Effector memory CD8-positive, alpha-beta T cell (primary cell): ENCODE results near the gene DNMT3L.
"Not testable (repeated sequence)": the region's sequence is repeated elsewhere in the genome, so short reads cannot be mapped to it uniquely, and the experiment has no call there.

Experiments used
- ATAC-seq: fragments of 150-1000 bp; cut with Tn5 transposase; replicated peaks from 2 replicates; pipeline ENCODE4 v1.10.0; 2021; ENCODE audit warnings: mild to moderate bottlenecking, moderate library complexity
- DNase-seq, 3 experiments: peaks; one replicate each; pipeline ENCODE4 v3.0.0; 2021
- H3K27ac Mint-ChIP-seq, 2 donors: one replicate each; pipeline ENCODE4 v1.8.0; 2022; ENCODE audit warnings: mild to moderate bottlenecking in 2 of 2, mixed read lengths in 2 of 2, moderate library complexity in 2 of 2
- H3K27me3 Mint-ChIP-seq, 2 donors: one replicate each; pipeline ENCODE4 v1.8.0; 2022; ENCODE audit warnings: mixed read lengths in 2 of 2
- H3K36me3 Mint-ChIP-seq: one replicate; pipeline ENCODE4 v1.8.0; 2022; ENCODE audit warnings: mild to moderate bottlenecking, moderate library complexity, mixed read lengths; ENCODE audit not compliant: insufficient read depth
- H3K4me1 Mint-ChIP-seq, 2 donors: one replicate each; pipeline ENCODE4 v1.8.0; 2022; ENCODE audit warnings: low read depth in 2 of 2, mixed read lengths in 2 of 2
- H3K4me3 Mint-ChIP-seq, 2 donors: one replicate each; pipeline ENCODE4 v1.8.0; 2022; ENCODE audit warnings: mild to moderate bottlenecking in 2 of 2, mixed read lengths in 2 of 2, moderate library complexity in 2 of 2
- H3K9me3 Mint-ChIP-seq, 2 donors: one replicate each; pipeline ENCODE4 v1.8.0; 2022; ENCODE audit warnings: mixed read lengths in 2 of 2

Gene DNMT3L

GRCh38 chr21:44291078-44291935, 29.6 kb upstream of the DNMT3L start:
- Mint-ChIP-seq H3K27me3 (peaks cover 6 to 36% of the 10 kb centered on the region in 2 donors), H3K27ac (no peak overlapping the region), H3K4me1 (peaks cover 0 to 22% of the 10 kb centered on the region in 2 donors), H3K36me3 (peaks cover 8% of the 10 kb centered on the region), H3K9me3 (no peaks in the 10 kb centered on the region), H3K4me3 (no peak overlapping the region)
- DNase-seq (no peak), ATAC-seq (no peak)

GRCh38 chr21:44290327-44291077, 28.8 kb upstream of the DNMT3L start:
- no peak overlapping the region for H3K27ac Mint-ChIP-seq

GRCh38 chr21:44289381-44290010, 27.8 kb upstream of the DNMT3L start:
- H3K4me3 Mint-ChIP-seq, result no peak overlapping the region
- peaks cover 6 to 36% of the 10 kb centered on the region in 2 donors for H3K27me3 Mint-ChIP-seq
- no peak overlapping the region for H3K27ac Mint-ChIP-seq
- peaks cover 8% of the 10 kb centered on the region for H3K36me3 Mint-ChIP-seq
- peaks cover 0 to 18% of the 10 kb centered on the region in 2 donors for H3K4me1 Mint-ChIP-seq
- no peak for DNase-seq
- no peaks in the 10 kb centered on the region for H3K9me3 Mint-ChIP-seq
- ATAC-seq, result no peak

More at GRCh38 chr21:44290327-44291077, 28.8 kb upstream of the DNMT3L start:
- peaks cover 6 to 36% of the 10 kb centered on the region in 2 donors for H3K27me3 Mint-ChIP-seq
- DNase-seq (no peak), ATAC-seq (no peak)
- H3K9me3 Mint-ChIP-seq, result no peaks in the 10 kb centered on the region
- peaks cover 0 to 22% of the 10 kb centered on the region in 2 donors for H3K4me1 Mint-ChIP-seq
- peaks cover 8% of the 10 kb centered on the region for H3K36me3 Mint-ChIP-seq
- no peak overlapping the region for H3K4me3 Mint-ChIP-seq

GRCh38 chr21:44288251-44289110, 26.8 kb upstream of the DNMT3L start:
- no peak for ATAC-seq
- no peak for DNase-seq
- no peak overlapping the region for H3K4me3 Mint-ChIP-seq
- H3K27ac Mint-ChIP-seq, result no peak overlapping the region
- H3K27me3 Mint-ChIP-seq, result peaks cover 6 to 36% of the 10 kb centered on the region in 2 donors
- H3K9me3 Mint-ChIP-seq, result no peaks in the 10 kb centered on the region
- H3K36me3 Mint-ChIP-seq, result peaks cover 3% of the 10 kb centered on the region
- peaks cover 0 to 16% of the 10 kb centered on the region in 2 donors for H3K4me1 Mint-ChIP-seq

GRCh38 chr21:44286716-44287632, 25.3 kb upstream of the DNMT3L start:
- Mint-ChIP-seq H3K9me3 (no peaks in the 10 kb centered on the region), H3K36me3 (peaks cover 3% of the 10 kb centered on the region), H3K27me3 (peaks cover 6 to 31% of the 10 kb centered on the region in 2 donors), H3K4me3 (no peak overlapping the region), H3K27ac (no peak overlapping the region), H3K4me1 (peaks cover 0 to 11% of the 10 kb centered on the region in 2 donors)
- DNase-seq, result no peak
- no peak for ATAC-seq

- peaks cover 6 to 30% of the 10 kb centered on the region in 2 donors for H3K27me3 Mint-ChIP-seq
- DNase-seq (no peak), ATAC-seq (no peak)
- H3K9me3 Mint-ChIP-seq, result no peaks in the 10 kb centered on the region
- H3K36me3 Mint-ChIP-seq, result peaks cover 3% of the 10 kb centered on the region
- no peak overlapping the region for H3K4me3 Mint-ChIP-seq
- H3K27ac Mint-ChIP-seq, result no peak overlapping the region
- H3K4me1 Mint-ChIP-seq, result peaks cover 0 to 11% of the 10 kb centered on the region in 2 donors
Measured at GRCh38 chr21:44286086-44286715, 24.5 kb upstream of the DNMT3L start.

GRCh38 chr21:44285138-44285992, 23.7 kb upstream of the DNMT3L start, which contains the start of gene AIRE:
TSS of gene AIRE (plus strand) at chr21:44285876. CDS start at chr21:44286007, 131 bp downstream.
- no peak for ATAC-seq
- no peaks in the 10 kb centered on the region for H3K9me3 Mint-ChIP-seq
- H3K27ac Mint-ChIP-seq, result no peak within 1 kb of the TSS
- no peak within 1 kb of the TSS for H3K4me3 Mint-ChIP-seq
- peaks cover 3 to 26% of the 10 kb centered on the region in 2 donors for H3K27me3 Mint-ChIP-seq
- H3K4me1 Mint-ChIP-seq, result peaks cover 0 to 7% of the 10 kb centered on the region in 2 donors
- no peak for DNase-seq
- H3K36me3 Mint-ChIP-seq, result peaks cover under 1% of the 10 kb centered on the region

GRCh38 chr21:44283948-44284347, 22.3 kb upstream of the DNMT3L start:
- no peaks in the 10 kb centered on the region for H3K9me3 Mint-ChIP-seq
- no peak overlapping the region for H3K27ac Mint-ChIP-seq
- H3K36me3 Mint-ChIP-seq, result no peaks in the 10 kb centered on the region
- peaks cover 0 to 3% of the 10 kb centered on the region in 2 donors for H3K4me1 Mint-ChIP-seq
- ATAC-seq (no peak), DNase-seq (no peak)
- H3K4me3 Mint-ChIP-seq, result no peak overlapping the region
- H3K27me3 Mint-ChIP-seq, result peaks cover 0 to 17% of the 10 kb centered on the region in 2 donors

GRCh38 chr21:44283211-44283785, 21.6 kb upstream of the DNMT3L start:
- H3K4me3 Mint-ChIP-seq, DNase-seq, ATAC-seq, H3K4me1 Mint-ChIP-seq, H3K36me3 Mint-ChIP-seq, H3K27ac Mint-ChIP-seq, H3K9me3 Mint-ChIP-seq: not testable (repeated sequence)
- peaks cover 0 to 10% of the 10 kb centered on the region in 2 donors for H3K27me3 Mint-ChIP-seq

GRCh38 chr21:44282370-44282769, 20.7 kb upstream of the DNMT3L start:
- ATAC-seq, result no peak
- no peaks in the 10 kb centered on the region for H3K4me1 Mint-ChIP-seq

GRCh38 chr21:44281801-44282200, 20.1 kb upstream of the DNMT3L start:
- H3K27ac Mint-ChIP-seq, result no peak overlapping the region
- peaks cover 3% of the 10 kb centered on the region for H3K36me3 Mint-ChIP-seq
- no peaks in the 10 kb centered on the region for H3K9me3 Mint-ChIP-seq
- no peak for ATAC-seq
- DNase-seq, result no peak
- no peaks in the 10 kb centered on the region for H3K27me3 Mint-ChIP-seq
- no peaks in the 10 kb centered on the region for H3K4me1 Mint-ChIP-seq
- no peak overlapping the region for H3K4me3 Mint-ChIP-seq

More at GRCh38 chr21:44282370-44282769, 20.7 kb upstream of the DNMT3L start:
- Mint-ChIP-seq H3K36me3 (peaks cover 3% of the 10 kb centered on the region), H3K27me3 (peaks cover 0 to under 1% of the 10 kb centered on the region in 2 donors), H3K27ac (no peak overlapping the region), H3K9me3 (no peaks in the 10 kb centered on the region), H3K4me3 (no peak overlapping the region)
- no peak for DNase-seq
